CD4-positive, alpha-beta T cell (primary cell): Measurements from ENCODE around the gene MBNL2. TPM values are rescaled to one million over a fixed set of nuclear protein-coding genes. Genes with fewer than 3 reads are reported as not detected.

ENCODE experiments used
- ATAC-seq: fragments of 200-7000 bp; cut with Tn5 transposase; one replicate; pipeline ENCODE4 v1.10.0; 2022; ENCODE audit warnings: mild to moderate bottlenecking; ENCODE audit not compliant: poor library complexity
- CTCF ChIA-PET: fragments of 350-600 bp; sonication (Branson Sonifier 250); formaldehyde crosslinking; loops from one replicate; lab custom pipeline; 2021; ENCODE audit warnings: antibody characterized with exemption, inconsistent platforms; lab: Charles Lee
- POLR2A ChIA-PET: fragments of 350-600 bp; sonication (Branson Sonifier 250); formaldehyde crosslinking; loops from one replicate; lab custom pipeline; 2021; ENCODE audit warnings: antibody characterized with exemption, inconsistent platforms; lab: Charles Lee
- DNase-seq, 14 experiments: peaks; one replicate each; pipeline ENCODE4 v3.0.0-alpha.2; 2013 to 2020; ENCODE audit warnings: mixed read lengths in 2 of 14
- H3K27ac ChIP-seq, 2 donors: one replicate each; pipeline versions ENCODE4 v1.5.1 to v1.7.0; 2013; ENCODE audit warnings: low read length in 2 of 2, low read depth in 1 of 2, mild to moderate bottlenecking in 1 of 2
- H3K27me3 ChIP-seq, 2 experiments: 1 replicate in 1 of 2; 2 replicates in 1 of 2; pipeline versions ENCODE4 v1.6.1 to v1.7.0; 2013; ENCODE audit warnings: low read length in 2 of 2, control low read depth in 1 of 2, mild to moderate bottlenecking in 1 of 2, moderate library complexity in 1 of 2; ENCODE audit not compliant: insufficient read depth in 2 of 2, control insufficient read depth in 1 of 2
- H3K36me3 ChIP-seq: one replicate; pipeline ENCODE4 v1.6.1; 2013; ENCODE audit warnings: low read length, control low read depth; ENCODE audit not compliant: insufficient read depth
- H3K4me1 ChIP-seq: one replicate; pipeline ENCODE4 v1.6.1; 2013; ENCODE audit warnings: low read length, control low read depth; ENCODE audit not compliant: insufficient read depth
- H3K4me3 ChIP-seq: one replicate; pipeline ENCODE4 v1.5.1; 2013; ENCODE audit warnings: mild to moderate bottlenecking, low read length, moderate library complexity
- H3K9me3 ChIP-seq, 2 experiments: 1 replicate in 1 of 2; 2 replicates in 1 of 2; pipeline versions ENCODE4 v1.6.1 to v1.7.0; 2013; ENCODE audit warnings: low read length in 2 of 2, mild to moderate bottlenecking in 2 of 2, control low read depth in 1 of 2, moderate library complexity in 1 of 2; ENCODE audit not compliant: control insufficient read depth in 1 of 2, insufficient read depth in 1 of 2
- H3K27ac Mint-ChIP-seq: one replicate; pipeline ENCODE4 v1.8.0; 2020; ENCODE audit warnings: mixed read lengths
- H3K27me3 Mint-ChIP-seq: one replicate; pipeline ENCODE4 v1.8.0; 2021; ENCODE audit warnings: mixed read lengths
- H3K36me3 Mint-ChIP-seq: one replicate; pipeline ENCODE4 v1.8.0; 2021; ENCODE audit warnings: low read depth, mixed read lengths
- H3K4me1 Mint-ChIP-seq: one replicate; pipeline ENCODE4 v1.8.0; 2021; ENCODE audit warnings: low read depth, mixed read lengths
- H3K4me3 Mint-ChIP-seq: one replicate; pipeline ENCODE4 v1.8.0; 2020; ENCODE audit warnings: mild to moderate bottlenecking, mixed read lengths
- H3K9me3 Mint-ChIP-seq: one replicate; pipeline ENCODE4 v1.8.0; 2020; ENCODE audit warnings: mixed read lengths
- CTCF ChIP-seq: fragments of 200-600 bp; IDR thresholded peaks from one replicate; pipeline ENCODE4 v1.8.0; 2022; ENCODE audit warnings: antibody characterized with exemption, mild to moderate bottlenecking
- intact Hi-C, 2 experiments: fragments of 100-400 bp; cut with DNase I in 1 of 2; cut with micrococcal nuclease in 1 of 2; formaldehyde crosslinking; loops; one replicate each; pipeline versions ENCODE4 v1.15.1 to v1.9.0; 2023 to 2025; cut with DNase I, micrococcal nuclease
- total RNA-seq, 174 experiments: library from RNA in 2 of 174; stranded (reverse) in 2 of 174; gene quantifications; one replicate each; pipeline ENCODE4 v1.2.3 and lab custom pipeline; 2021 to 2026

MBNL2 gene
- total RNA-seq, 2 experiments from 2014 or later: 35.9 to 36.0 TPM

DNA sequence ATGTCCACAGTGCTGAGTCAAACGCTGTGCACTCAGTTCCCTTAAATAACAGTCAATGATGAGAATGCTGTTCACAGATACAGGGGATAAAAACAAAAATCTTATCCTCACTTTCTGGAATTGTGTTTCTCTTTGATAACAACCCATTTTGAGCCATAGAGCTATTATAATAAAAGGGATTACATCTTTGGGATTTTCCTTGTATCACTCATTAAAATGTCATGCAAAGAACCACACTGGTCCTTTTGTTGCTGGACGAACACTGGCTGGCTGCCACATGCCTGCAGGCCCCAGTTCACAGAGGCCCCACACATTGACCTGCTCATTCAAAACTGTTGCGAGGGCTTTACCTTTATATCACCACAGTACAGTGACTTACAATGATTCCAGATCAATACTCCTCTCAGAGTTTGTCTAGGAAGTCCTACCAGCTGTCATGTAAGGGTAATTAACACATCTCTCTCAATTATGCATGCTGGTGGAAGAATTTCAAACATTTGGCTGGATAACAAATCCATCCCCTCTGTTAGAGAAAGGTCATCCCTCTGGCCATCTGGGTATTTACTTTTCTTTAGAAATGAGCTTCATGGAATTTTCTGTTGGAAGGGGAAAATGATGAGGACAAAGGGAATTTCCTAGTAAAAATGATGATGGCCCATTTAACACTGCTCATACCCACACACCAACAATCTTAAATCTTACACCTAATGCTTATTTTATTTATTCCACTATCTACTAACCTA lies 85.9 kb downstream of the MBNL2 start:
- no peak for ATAC-seq
- TF ChIP-seq CTCF: no peak
- H3K9me3 Mint-ChIP-seq: no peaks in the 10 kb centered on the region
- Histone ChIP-seq H3K36me3 (no peaks in the 10 kb centered on the region), H3K27ac (no peak overlapping the region), H3K4me1 (no peaks in the 10 kb centered on the region), H3K4me3 (no peak overlapping the region), H3K9me3 (no peaks in the 10 kb centered on the region), H3K27me3 (no peaks in the 10 kb centered on the region)
- no peak overlapping the region for H3K27ac Mint-ChIP-seq
- H3K4me3 Mint-ChIP-seq: no peak overlapping the region
- no peak for DNase-seq
- ChIA-PET POLR2A (no interaction called here), CTCF (no interaction called here)
- peaks cover 26% of the 10 kb centered on the region for H3K4me1 Mint-ChIP-seq
- H3K36me3 Mint-ChIP-seq: peaks cover 20% of the 10 kb centered on the region
- intact Hi-C loops: no loop called here
- H3K27me3 Mint-ChIP-seq: no peaks in the 10 kb centered on the region

DNA sequence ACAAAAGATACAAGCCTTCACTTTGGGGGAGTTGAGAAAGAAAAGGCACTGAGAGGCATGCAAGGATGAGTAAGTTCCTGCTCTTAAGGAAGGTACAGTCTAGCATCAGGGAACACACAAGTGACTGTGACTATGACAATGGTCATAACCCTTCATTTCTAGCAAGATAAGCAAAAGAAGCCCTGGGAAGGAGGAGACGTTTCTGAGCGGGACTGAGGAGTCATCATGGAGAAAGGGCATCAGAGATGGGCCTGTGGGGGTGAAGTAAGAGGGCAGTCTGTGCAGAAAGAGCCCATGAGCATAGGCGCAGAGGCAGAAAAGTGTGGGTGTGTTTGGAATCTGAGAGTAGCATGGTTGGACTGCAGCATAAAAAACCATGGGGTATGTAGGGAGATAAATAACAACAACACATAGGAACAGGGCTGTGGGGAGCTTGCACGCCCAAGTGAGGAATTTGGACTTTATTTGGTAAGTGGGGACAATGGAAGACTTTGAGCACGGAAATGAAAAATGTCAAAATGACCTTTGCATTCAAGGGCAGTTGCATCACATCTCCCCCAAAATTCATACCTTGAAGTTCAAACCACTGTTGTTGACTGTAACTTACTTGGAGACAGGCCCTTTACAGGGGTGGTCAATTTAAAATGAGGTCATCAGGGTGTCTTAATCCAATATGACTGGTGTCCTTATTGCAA lies 86.7 kb downstream of the MBNL2 start:
- ATAC-seq (no peak), DNase-seq (no peak)
- Mint-ChIP-seq H3K27ac (no peak overlapping the region), H3K36me3 (peaks cover 20% of the 10 kb centered on the region), H3K4me3 (no peak overlapping the region), H3K27me3 (no peaks in the 10 kb centered on the region), H3K4me1 (peaks cover 26% of the 10 kb centered on the region), H3K9me3 (no peaks in the 10 kb centered on the region)
- ChIA-PET CTCF (no interaction called here), POLR2A (no interaction called here)
- TF ChIP-seq CTCF: no peak
- Histone ChIP-seq H3K4me3 (no peak overlapping the region), H3K36me3 (no peaks in the 10 kb centered on the region), H3K27ac (no peak overlapping the region), H3K27me3 (no peaks in the 10 kb centered on the region), H3K4me1 (peaks cover 3% of the 10 kb centered on the region), H3K9me3 (no peaks in the 10 kb centered on the region)
- intact Hi-C loops: no loop called here

DNA sequence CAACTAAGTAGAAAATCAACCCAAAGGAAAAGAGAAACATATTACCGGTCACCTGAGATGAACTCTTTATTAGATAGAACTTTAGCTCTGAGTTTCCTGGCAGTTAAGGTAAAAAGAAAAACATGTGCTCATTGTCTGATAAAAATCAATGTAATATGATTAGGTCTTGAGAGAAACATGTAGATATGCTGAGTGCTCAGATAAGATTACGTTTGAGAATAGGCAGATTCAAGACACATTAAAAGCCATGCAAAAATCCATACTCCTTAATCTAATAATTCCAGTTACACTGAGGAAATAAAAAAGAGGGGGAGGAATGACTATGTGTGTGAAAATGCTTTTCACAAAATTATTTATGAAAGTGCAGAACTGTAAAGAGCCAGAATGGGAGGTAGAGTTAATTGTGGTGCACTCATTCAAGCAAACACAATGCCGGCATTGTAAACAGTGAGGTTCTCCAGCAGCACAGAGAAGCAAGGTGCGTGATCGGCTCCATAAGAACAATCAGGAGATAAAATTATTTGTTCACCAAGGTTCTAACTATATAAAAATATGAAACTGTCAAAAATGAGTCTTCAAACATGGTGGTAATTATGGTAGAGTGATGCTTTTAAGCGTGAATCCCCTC lies 88.8 kb downstream of the MBNL2 start:
- ChIA-PET CTCF (interaction anchor here (0.7 kb wide), 1 partner anchor 201 kb away, joined by 4 read pairs; no protein-coding TSS in a partner anchor), POLR2A (no interaction called here)
- H3K4me1 Mint-ChIP-seq: peaks cover 33% of the 10 kb centered on the region

More for the DNA sequence above, 88.8 kb downstream of the MBNL2 start:
- Histone ChIP-seq H3K36me3 (no peaks in the 10 kb centered on the region), H3K9me3 (no peaks in the 10 kb centered on the region), H3K27ac (no peak overlapping the region), H3K4me1 (peaks cover 3% of the 10 kb centered on the region), H3K27me3 (no peaks in the 10 kb centered on the region), H3K4me3 (no peak overlapping the region)
- Mint-ChIP-seq H3K27me3 (no peaks in the 10 kb centered on the region), H3K9me3 (no peaks in the 10 kb centered on the region), H3K4me3 (no peak overlapping the region), H3K36me3 (peaks cover 33% of the 10 kb centered on the region), H3K27ac (no peak overlapping the region)
- ATAC-seq (no peak), DNase-seq (no peak)
- intact Hi-C loops: no loop called here
- TF ChIP-seq CTCF: no peak
